Mucosa of descending colon (tissue), 3 donors: ENCODE results near the gene ZFYVE26. TPM values are rescaled to one million over a fixed set of nuclear protein-coding genes. Genes with fewer than 3 reads are reported as not detected.

Source experiments
- ATAC-seq: fragments of 200-7000 bp; cut with Tn5 transposase; one replicate; pipeline ENCODE4 v1.9.1; 2020; ENCODE audit warnings: mild to moderate bottlenecking, moderate library complexity
- DNase-seq, 3 donors: peaks; one replicate each; pipeline ENCODE4 v3.0.0-alpha.2; 2020
- H3K36me3 ChIP-seq: fragments of 200-600 bp; one replicate; pipeline ENCODE4 v1.8.0; 2021; ENCODE audit warnings: low read depth, mild to moderate bottlenecking
- H3K4me1 ChIP-seq: fragments of 200-600 bp; one replicate; pipeline ENCODE4 v1.8.0; 2021; ENCODE audit warnings: low read depth, mild to moderate bottlenecking
- H3K4me3 ChIP-seq: fragments of 200-600 bp; one replicate; pipeline ENCODE4 v1.8.0; 2021; ENCODE audit warnings: mild to moderate bottlenecking
- H3K9me3 ChIP-seq: fragments of 200-600 bp; one replicate; pipeline ENCODE4 v1.8.0; 2021; ENCODE audit warnings: mild to moderate bottlenecking
- CTCF ChIP-seq: fragments of 200-600 bp; IDR thresholded peaks from one replicate; pipeline ENCODE4 v1.8.0; 2022; ENCODE audit warnings: antibody characterized with exemption, mild to moderate bottlenecking
- intact Hi-C, 2 donors: fragments of 100-400 bp; cut with DNase I in 1 of 2; cut with micrococcal nuclease in 1 of 2; formaldehyde crosslinking; loops; one replicate each; pipeline versions ENCODE4 v1.11.0 to v1.11.1; 2022; cut with DNase I, micrococcal nuclease
- total RNA-seq, 3 donors: library from RNA; stranded (reverse); fragmentation: NEBNext Ultra II Directional in 2 of 3; extraction: Animal tissue kit (Norgen Biotek cat#: 25700) in 2 of 3; gene quantifications; one replicate each; pipeline versions ENCODE4 v1.2.1 to v1.2.4, GENCODE V29; 2021 to 2023
- donor health status: DM: no; HTN: no; CAD: no; lungs with moderate emphysema.
- donor health status: DM: no; HTN: no; CAD: no.
- donor health status: DM: no; HTN: yes; CAD: no.

The ZFYVE26 gene
- total RNA-seq, 3 donors from 2014 or later = 23.4 to 31.7 (median 29.1) TPM

DNA sequence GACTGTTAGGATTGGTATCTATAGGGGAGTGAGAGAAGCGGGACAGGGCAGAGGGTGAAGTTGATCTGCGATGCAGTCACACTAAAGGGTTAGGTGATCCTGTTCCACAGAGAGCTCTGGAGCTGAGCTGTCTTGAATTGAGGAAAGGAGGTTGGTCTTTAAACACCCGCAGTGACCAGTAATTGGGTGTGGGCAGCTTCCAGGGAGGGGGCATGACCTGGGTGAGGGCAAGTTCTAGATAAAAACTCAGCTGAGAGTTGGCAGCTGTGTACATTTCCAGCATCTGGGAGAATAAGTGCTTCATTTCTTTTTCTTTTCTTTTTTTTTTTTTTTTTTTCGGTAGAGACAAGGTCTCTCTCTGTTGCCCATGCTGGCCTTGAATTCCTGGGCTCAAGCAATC, 79.6 kb downstream of the ZFYVE26 start:
- no peaks in the 10 kb centered on the region for H3K36me3 ChIP-seq
- no peaks in the 10 kb centered on the region for H3K4me1 ChIP-seq
- DNase-seq (peak in 1 of 3 donors; percentile 23), ATAC-seq (peak; percentile 42)
- no peak overlapping the region for H3K4me3 ChIP-seq
- intact Hi-C loops = no loop called here
- H3K9me3 ChIP-seq = no peaks in the 10 kb centered on the region
- TF ChIP-seq CTCF = no peak

- DNase-seq (peak in 1 of 3 donors; percentile 44), ATAC-seq (no peak)
- H3K9me3 ChIP-seq = no peaks in the 10 kb centered on the region
- intact Hi-C loops = no loop called here
- H3K4me3 ChIP-seq = no peak overlapping the region
- no peaks in the 10 kb centered on the region for H3K36me3 ChIP-seq
- TF ChIP-seq CTCF = no peak
- H3K4me1 ChIP-seq = no peaks in the 10 kb centered on the region
These were observed 80.8 kb downstream of the ZFYVE26 start for GRCh38 chr14:67735336-67736147.

DNA sequence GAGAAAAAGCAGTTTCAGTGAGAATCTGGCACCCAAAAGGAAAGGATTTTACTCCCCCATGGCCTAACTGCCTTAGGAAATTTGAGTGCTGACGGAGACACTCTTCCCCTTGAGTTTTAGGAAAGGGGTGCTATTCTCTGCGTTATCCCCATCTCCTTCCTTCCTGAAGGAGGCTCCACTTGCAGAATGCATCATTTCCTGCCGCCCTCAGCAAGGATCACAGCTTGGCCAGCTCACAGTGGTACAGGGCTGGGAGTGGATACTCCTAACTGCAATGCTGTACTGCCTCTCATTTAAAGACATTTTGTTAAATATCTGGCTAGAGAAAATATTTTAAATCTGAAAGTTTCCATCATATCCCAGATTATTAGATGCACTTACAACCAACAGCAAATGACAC, 81.7 kb downstream of the ZFYVE26 start:
- Histone ChIP-seq H3K9me3 (no peaks in the 10 kb centered on the region), H3K36me3 (no peaks in the 10 kb centered on the region), H3K4me1 (no peaks in the 10 kb centered on the region), H3K4me3 (no peak overlapping the region)
- no peak for ATAC-seq
- intact Hi-C loops = no loop called here
- TF ChIP-seq CTCF = no peak
- DNase-seq = no peak

GRCh38 chr14:67733616-67734015, 82.8 kb downstream of the ZFYVE26 start:
- intact Hi-C loops = no loop called here

GRCh38 chr14:67729072-67729885, 87.1 kb downstream of the ZFYVE26 start:
- DNase-seq = peak; percentile 64 to 70 (median 65)
- H3K4me1 ChIP-seq = no peaks in the 10 kb centered on the region
- TF ChIP-seq CTCF = no peak
- ATAC-seq = peak; percentile 95
- no peaks in the 10 kb centered on the region for H3K36me3 ChIP-seq
- intact Hi-C loops = no loop called here
- H3K9me3 ChIP-seq = no peaks in the 10 kb centered on the region
- H3K4me3 ChIP-seq = no peak overlapping the region

More at GRCh38 chr14:67733616-67734015, 82.8 kb downstream of the ZFYVE26 start:
- ATAC-seq (no peak), DNase-seq (no peak)
- Histone ChIP-seq H3K9me3 (no peaks in the 10 kb centered on the region), H3K4me3 (no peak overlapping the region), H3K36me3 (no peaks in the 10 kb centered on the region), H3K4me1 (no peaks in the 10 kb centered on the region)
- TF ChIP-seq CTCF = no peak
